ENCODE measurements around the gene AOC3.

GRCh38 chr17:42894283-42895184, 43.5 kb downstream of the AOC3 start:
- TF ChIP-seq POLR2A (IDR thresholded peaks at IDR 0.05) (no peak), CTCF (IDR thresholded peaks at IDR 0.05) (no peak), EP300 (IDR thresholded peaks at IDR 0.05) (no peak)
